ENCODE data around the gene PLEKHG4.

DNA sequence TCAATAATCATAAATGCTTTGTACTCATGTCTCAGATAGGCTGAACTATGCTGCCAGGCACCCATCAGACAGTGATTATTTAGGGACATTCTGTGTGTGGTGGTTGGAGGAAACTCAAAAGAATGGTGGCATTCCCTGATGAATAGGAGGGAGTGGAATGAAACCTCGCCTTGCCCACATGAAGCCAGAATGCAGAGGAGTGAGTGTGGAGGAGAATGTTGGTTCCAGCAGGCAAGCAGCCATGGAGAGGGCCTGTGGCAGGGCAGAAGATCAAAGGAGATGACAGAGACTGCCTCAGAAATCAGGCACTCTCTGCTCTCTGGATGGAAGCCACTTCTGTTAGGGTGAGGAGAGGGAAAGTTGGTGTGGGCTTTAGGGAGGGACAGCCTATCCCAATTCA is 24.7 kb downstream of the PLEKHG4 start:
- TF ChIP-seq, protein P1, sequence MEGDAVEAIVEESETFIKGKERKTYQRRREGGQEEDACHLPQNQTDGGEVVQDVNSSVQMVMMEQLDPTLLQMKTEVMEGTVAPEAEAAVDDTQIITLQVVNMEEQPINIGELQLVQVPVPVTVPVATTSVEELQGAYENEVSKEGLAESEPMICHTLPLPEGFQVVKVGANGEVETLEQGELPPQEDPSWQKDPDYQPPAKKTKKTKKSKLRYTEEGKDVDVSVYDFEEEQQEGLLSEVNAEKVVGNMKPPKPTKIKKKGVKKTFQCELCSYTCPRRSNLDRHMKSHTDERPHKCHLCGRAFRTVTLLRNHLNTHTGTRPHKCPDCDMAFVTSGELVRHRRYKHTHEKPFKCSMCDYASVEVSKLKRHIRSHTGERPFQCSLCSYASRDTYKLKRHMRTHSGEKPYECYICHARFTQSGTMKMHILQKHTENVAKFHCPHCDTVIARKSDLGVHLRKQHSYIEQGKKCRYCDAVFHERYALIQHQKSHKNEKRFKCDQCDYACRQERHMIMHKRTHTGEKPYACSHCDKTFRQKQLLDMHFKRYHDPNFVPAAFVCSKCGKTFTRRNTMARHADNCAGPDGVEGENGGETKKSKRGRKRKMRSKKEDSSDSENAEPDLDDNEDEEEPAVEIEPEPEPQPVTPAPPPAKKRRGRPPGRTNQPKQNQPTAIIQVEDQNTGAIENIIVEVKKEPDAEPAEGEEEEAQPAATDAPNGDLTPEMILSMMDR (IDR thresholded peaks at IDR 0.05; ENCODE audit: insufficient read depth, low read length, poor library complexity, severe bottlenecking) = no peak
- no peak for TF ChIP-seq EZH2phosphoT487 (conservative IDR thresholded peaks at IDR 0.05; ENCODE audit: low read length)
